ENCODE results near the gene ZEB1.

- TF ChIP-seq CTCF (conservative IDR thresholded peaks at IDR 0.05; ENCODE audit: low read length), result no peak
- TF ChIP-seq EZH2phosphoT487 (IDR thresholded peaks at IDR 0.05; ENCODE audit: borderline replicate concordance), result no peak
Measured at GRCh38 chr10:31578181-31578852, 259.3 kb downstream of the ZEB1 start.
